Muscle layer of colon (tissue), 2 donors: ENCODE data around the gene DST.

Experiments used
- H3K27ac ChIP-seq: one replicate; pipeline ENCODE4 v1.7.0; 2013; ENCODE audit warnings: low read depth, mild to moderate bottlenecking, low read length, moderate library complexity
- H3K27me3 ChIP-seq, 2 donors: one replicate each; pipeline ENCODE4 v1.7.0; 2013; ENCODE audit warnings: low read length in 2 of 2, mild to moderate bottlenecking in 2 of 2; ENCODE audit not compliant: insufficient read depth in 2 of 2, control insufficient read depth in 1 of 2
- H3K36me3 ChIP-seq: one replicate; pipeline ENCODE4 v1.7.0; 2013; ENCODE audit warnings: mild to moderate bottlenecking, low read length; ENCODE audit not compliant: insufficient read depth
- H3K4me1 ChIP-seq: one replicate; pipeline ENCODE4 v1.7.0; 2013; ENCODE audit warnings: mild to moderate bottlenecking, low read length; ENCODE audit not compliant: insufficient read depth
- H3K4me3 ChIP-seq, 2 donors: one replicate each; pipeline ENCODE4 v1.7.0; 2013; ENCODE audit warnings: low read length in 2 of 2, low read depth in 1 of 2, mild to moderate bottlenecking in 1 of 2, moderate library complexity in 1 of 2
- H3K9ac ChIP-seq: one replicate; pipeline ENCODE4 v1.7.0; 2013; ENCODE audit warnings: low read length
- H3K9me3 ChIP-seq: one replicate; pipeline ENCODE4 v1.7.0; 2013; ENCODE audit warnings: mild to moderate bottlenecking, low read length
- donor health status: abdominal sarcoma.
- donor health status: Adenocarcinoma of cecum.

DST gene

GRCh38 chr6:56435326-56435725 lies 207.4 kb downstream of the DST start:
- Histone ChIP-seq H3K27me3 (no peaks in the 10 kb centered on the region), H3K27ac (no peak overlapping the region), H3K4me1 (peaks cover 25% of the 10 kb centered on the region), H3K9ac (no peak overlapping the region), H3K4me3 (no peak overlapping the region), H3K36me3 (no peaks in the 10 kb centered on the region), H3K9me3 (no peaks in the 10 kb centered on the region)

- Histone ChIP-seq H3K9me3 (no peaks in the 10 kb centered on the region), H3K27ac (no peak overlapping the region), H3K27me3 (no peaks in the 10 kb centered on the region), H3K9ac (no peak overlapping the region), H3K4me1 (peaks cover 25% of the 10 kb centered on the region), H3K36me3 (no peaks in the 10 kb centered on the region), H3K4me3 (no peak overlapping the region)
Observed at GRCh38 chr6:56434606-56435005, 208.1 kb downstream of the DST start.

GRCh38 chr6:56433119-56433518 lies 209.6 kb downstream of the DST start:
- H3K4me3 ChIP-seq: no peak overlapping the region
- no peak overlapping the region for H3K27ac ChIP-seq
- H3K27me3 ChIP-seq: no peaks in the 10 kb centered on the region
- H3K36me3 ChIP-seq: no peaks in the 10 kb centered on the region
- H3K9ac ChIP-seq: no peak overlapping the region
- H3K4me1 ChIP-seq: peaks cover 25% of the 10 kb centered on the region
- no peaks in the 10 kb centered on the region for H3K9me3 ChIP-seq

DNA sequence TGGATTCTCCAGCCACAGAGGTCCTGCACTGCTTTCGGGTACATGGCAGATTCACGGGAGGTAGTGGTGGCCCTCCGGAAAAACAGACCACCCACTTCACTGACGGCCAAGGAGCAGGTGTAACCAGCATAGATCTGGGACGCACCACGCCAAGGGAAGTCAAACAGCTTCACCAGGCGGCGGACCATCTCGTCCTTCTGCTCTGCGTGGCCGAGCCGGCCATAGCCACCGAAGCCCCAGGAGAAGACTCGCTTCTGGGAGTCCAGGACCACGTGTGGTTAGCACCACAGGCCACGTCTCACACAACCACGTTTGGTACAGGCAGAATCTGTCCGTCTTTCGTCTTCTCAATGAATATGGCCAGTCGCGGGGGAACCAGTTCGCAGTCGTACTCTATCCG lies 210.5 kb downstream of the DST start:
- Histone ChIP-seq H3K4me3 (no peak overlapping the region), H3K9me3 (no peaks in the 10 kb centered on the region), H3K36me3 (no peaks in the 10 kb centered on the region), H3K4me1 (peaks cover 17% of the 10 kb centered on the region), H3K27ac (no peak overlapping the region), H3K27me3 (no peaks in the 10 kb centered on the region), H3K9ac (no peak overlapping the region)

DNA sequence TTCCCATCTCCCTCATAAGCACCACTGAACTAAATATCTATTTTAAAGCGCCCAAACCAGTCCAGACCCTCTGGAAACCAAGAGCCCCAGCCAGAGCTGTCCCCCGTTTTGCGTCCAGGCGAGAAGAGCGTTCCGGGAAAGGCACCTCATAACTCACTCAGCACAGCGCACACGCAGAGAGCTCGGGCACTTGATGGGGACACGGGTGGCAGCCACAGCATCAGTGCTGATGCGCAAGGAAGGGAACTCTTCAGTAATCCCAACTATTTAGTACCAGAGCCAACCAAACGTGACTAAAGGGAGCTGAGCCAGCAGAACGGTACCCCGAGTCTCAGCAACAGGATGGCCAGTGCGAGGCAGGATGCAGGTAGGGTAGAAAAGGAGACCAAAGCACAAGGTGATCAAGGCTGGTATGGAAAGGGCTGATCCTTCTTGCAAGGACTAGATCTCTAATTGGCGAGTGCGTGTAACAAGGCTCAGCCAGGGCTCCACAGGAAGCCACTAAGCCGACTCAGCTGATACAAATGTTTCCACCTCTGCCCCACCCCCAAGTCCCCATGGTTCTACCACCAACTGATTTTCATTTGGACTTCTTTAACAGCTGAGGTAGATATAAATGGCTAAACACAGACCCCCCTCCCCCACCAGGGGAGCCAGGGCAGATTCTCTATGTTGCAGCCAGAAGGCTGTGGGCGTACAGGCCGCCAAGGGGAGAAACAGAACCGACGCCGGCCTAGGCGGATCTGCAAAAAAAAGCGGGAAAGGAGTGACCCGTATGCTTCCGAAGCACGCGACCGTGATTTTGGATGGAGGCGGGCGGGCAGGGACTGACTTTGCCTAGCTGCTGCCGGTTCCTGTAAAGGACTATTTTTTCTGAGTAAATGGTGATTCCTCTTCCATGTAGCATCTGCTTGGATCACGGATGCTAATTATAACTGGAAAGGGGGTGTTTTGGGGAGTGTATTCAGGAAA lies 211.8 kb downstream of the DST start:
- Histone ChIP-seq H3K36me3 (no peaks in the 10 kb centered on the region), H3K27me3 (no peaks in the 10 kb centered on the region), H3K4me1 (peaks cover 14% of the 10 kb centered on the region), H3K9ac (no peak overlapping the region), H3K9me3 (no peaks in the 10 kb centered on the region), H3K27ac (no peak overlapping the region), H3K4me3 (no peak overlapping the region)

- Histone ChIP-seq H3K9ac (no peak overlapping the region), H3K9me3 (no peaks in the 10 kb centered on the region), H3K4me3 (no peak overlapping the region), H3K4me1 (peaks cover 5% of the 10 kb centered on the region), H3K27me3 (no peaks in the 10 kb centered on the region), H3K36me3 (no peaks in the 10 kb centered on the region), H3K27ac (no peak overlapping the region)
Observed at GRCh38 chr6:56424542-56425083, 218.1 kb downstream of the DST start.

DNA sequence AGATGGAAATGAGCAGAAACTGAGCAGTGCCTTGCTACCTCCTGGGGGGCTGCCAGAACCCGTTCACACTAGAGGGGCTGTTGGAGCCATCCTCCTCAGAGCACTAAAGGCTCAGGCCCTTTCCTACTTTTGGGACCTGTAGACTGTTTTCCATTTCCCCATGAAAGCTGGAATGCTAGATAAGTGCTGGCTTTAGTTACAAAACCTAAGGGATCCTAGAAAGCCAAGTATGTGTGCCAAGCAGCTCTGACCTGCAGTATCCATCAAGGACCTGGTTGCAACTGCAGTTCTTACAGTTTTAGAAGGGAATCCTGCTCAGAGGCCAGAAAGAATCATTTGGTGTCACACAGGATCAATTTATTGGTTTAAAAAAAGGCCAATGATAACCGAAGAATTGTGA lies 218.6 kb downstream of the DST start:
- Histone ChIP-seq H3K27ac (no peak overlapping the region), H3K9ac (no peak overlapping the region), H3K4me3 (no peak overlapping the region), H3K4me1 (peaks cover 5% of the 10 kb centered on the region), H3K27me3 (no peaks in the 10 kb centered on the region), H3K36me3 (no peaks in the 10 kb centered on the region), H3K9me3 (no peaks in the 10 kb centered on the region)

DNA sequence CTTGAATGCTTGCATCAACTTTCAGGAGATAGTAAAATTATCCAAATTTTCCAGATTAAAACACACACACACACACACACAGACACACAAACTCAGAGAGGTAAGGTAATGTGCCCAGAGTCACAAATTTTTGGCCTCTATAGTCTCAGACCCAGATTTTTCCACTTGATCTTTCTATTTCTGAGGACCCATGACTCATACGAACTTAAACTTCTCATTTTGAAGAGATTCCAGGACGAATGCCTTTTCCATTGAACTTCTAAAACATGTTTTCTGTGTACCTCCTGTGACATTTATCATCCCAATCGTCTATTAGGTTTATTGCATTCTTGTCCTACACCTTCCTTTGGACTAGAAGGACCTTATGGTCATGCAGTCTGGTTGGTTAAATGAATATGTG lies 222.4 kb downstream of the DST start:
- Histone ChIP-seq H3K27me3 (no peaks in the 10 kb centered on the region), H3K9me3 (no peaks in the 10 kb centered on the region), H3K9ac (no peak overlapping the region), H3K4me3 (no peak overlapping the region), H3K4me1 (peaks cover 10% of the 10 kb centered on the region), H3K27ac (no peak overlapping the region), H3K36me3 (no peaks in the 10 kb centered on the region)

DNA sequence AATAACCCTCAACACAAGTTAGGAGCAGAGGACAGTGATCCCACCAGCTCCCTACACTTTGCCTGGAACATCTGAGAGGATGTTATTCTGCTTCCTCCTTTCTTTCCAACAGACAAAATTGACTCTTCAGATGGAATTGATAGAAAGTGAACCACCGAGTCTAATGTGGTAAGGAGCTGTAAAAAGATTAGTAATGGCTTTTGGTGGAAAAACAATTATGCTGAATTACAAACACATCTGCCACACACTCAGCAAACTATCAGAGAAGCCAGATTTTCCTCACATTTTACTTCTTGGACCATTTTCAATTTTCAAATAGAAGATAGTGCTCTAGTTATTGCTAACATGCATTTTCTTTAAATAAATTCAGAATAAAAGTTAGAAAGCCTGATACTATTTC lies 223.5 kb downstream of the DST start:
- H3K27ac ChIP-seq: no peak overlapping the region
- H3K9ac ChIP-seq: no peak overlapping the region
- H3K36me3 ChIP-seq: no peaks in the 10 kb centered on the region

GRCh38 chr6:56417823-56418222 lies 224.9 kb downstream of the DST start:
- Histone ChIP-seq H3K4me3 (no peak overlapping the region), H3K9me3 (no peaks in the 10 kb centered on the region), H3K4me1 (peaks cover 5% of the 10 kb centered on the region), H3K36me3 (no peaks in the 10 kb centered on the region), H3K27ac (no peak overlapping the region), H3K9ac (no peak overlapping the region), H3K27me3 (no peaks in the 10 kb centered on the region)

More for the DNA sequence above, 223.5 kb downstream of the DST start:
- H3K9me3 ChIP-seq: no peaks in the 10 kb centered on the region
- peaks cover 10% of the 10 kb centered on the region for H3K4me1 ChIP-seq
- no peak overlapping the region for H3K4me3 ChIP-seq
- no peaks in the 10 kb centered on the region for H3K27me3 ChIP-seq

DNA sequence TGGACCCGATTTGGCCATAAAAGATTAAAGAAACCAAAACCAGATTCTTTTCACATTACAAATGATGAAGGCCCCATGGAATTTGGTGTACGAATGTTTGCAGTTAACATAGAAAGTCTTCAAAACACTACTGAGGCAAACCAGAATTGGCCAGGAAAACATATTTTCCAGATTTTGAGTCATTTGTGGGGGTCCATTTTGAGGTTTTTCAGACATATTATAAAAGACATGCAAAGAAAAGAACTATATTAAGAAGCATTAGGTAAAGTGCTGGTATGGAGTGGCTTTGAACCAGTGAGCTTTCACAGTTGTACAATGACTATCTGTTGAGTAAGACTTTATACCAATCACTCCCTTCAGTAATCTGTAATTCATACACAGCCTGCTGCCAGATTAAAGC lies 226.4 kb downstream of the DST start:
- H3K9me3 ChIP-seq: no peaks in the 10 kb centered on the region
- H3K4me3 ChIP-seq: no peak overlapping the region
- H3K9ac ChIP-seq: no peak overlapping the region
- peaks cover 5% of the 10 kb centered on the region for H3K4me1 ChIP-seq
- no peaks in the 10 kb centered on the region for H3K27me3 ChIP-seq
- H3K36me3 ChIP-seq: no peaks in the 10 kb centered on the region
- no peak overlapping the region for H3K27ac ChIP-seq

GRCh38 chr6:56408976-56409375 lies 233.7 kb downstream of the DST start:
- Histone ChIP-seq H3K9me3 (no peaks in the 10 kb centered on the region), H3K27ac (no peak overlapping the region), H3K4me3 (no peak overlapping the region), H3K27me3 (no peaks in the 10 kb centered on the region), H3K9ac (no peak overlapping the region), H3K4me1 (peaks cover 5% of the 10 kb centered on the region), H3K36me3 (no peaks in the 10 kb centered on the region)
